DND-41 (cell line): ENCODE results near the gene ACO2.
A peak's percentile ranks its signal among the peaks of the same experiment; 100 is the strongest.

Experiments used
- ATAC-seq: fragments of 200-7000 bp; cut with Tn5 transposase; 3 replicates; pipeline ENCODE4 v1.9.1; 2021; ENCODE audit warnings: low read depth; ENCODE audit not compliant: insufficient read depth
- DNase-seq: peaks from one replicate; pipeline ENCODE4 v3.0.0-alpha.2; 2020
- H2AFZ ChIP-seq: 2 replicates; pipeline ENCODE4 v1.6.0; 2012; ENCODE audit warnings: low read depth, low read length
- H3K27ac ChIP-seq: 2 replicates; pipeline ENCODE4 v1.5.1; 2012; ENCODE audit warnings: low read length, inconsistent platforms
- H3K27me3 ChIP-seq: fragments of 200-600 bp; sonication (generic); 2 replicates; pipeline ENCODE4 v1.6.0; 2012; ENCODE audit warnings: low read length, mild to moderate bottlenecking, inconsistent platforms; ENCODE audit not compliant: insufficient read depth, poor library complexity
- H3K36me3 ChIP-seq: 2 replicates; pipeline ENCODE4 v1.5.1; 2012; ENCODE audit warnings: low read length, inconsistent platforms; ENCODE audit not compliant: insufficient read depth
- H3K4me1 ChIP-seq: 2 replicates; pipeline ENCODE4 v1.5.1; 2012; ENCODE audit warnings: mild to moderate bottlenecking, low read length; ENCODE audit not compliant: insufficient read depth
- H3K4me2 ChIP-seq: 2 replicates; pipeline ENCODE4 v1.6.0; 2012; ENCODE audit warnings: mild to moderate bottlenecking, moderate library complexity, low read length, inconsistent platforms; ENCODE audit not compliant: insufficient read depth
- H3K4me3 ChIP-seq, 2 experiments: fragments of 200-600 bp in 1 of 2; shearing (Covaris generic) in 1 of 2; 2 replicates each; pipeline ENCODE4 v1.5.1; 2012 to 2016; ENCODE audit warnings: inconsistent platforms in 2 of 2, low read length in 2 of 2, mild to moderate bottlenecking in 2 of 2, low read depth in 1 of 2, moderate library complexity in 1 of 2
- H3K79me2 ChIP-seq: 2 replicates; pipeline ENCODE4 v1.6.0; 2012; ENCODE audit warnings: low read length, inconsistent platforms; ENCODE audit not compliant: insufficient read depth
- H3K9ac ChIP-seq: 2 replicates; pipeline ENCODE4 v1.6.0; 2012; ENCODE audit warnings: low read depth, mild to moderate bottlenecking, inconsistent platforms, low read length, moderate library complexity
- H3K9me3 ChIP-seq: 2 replicates; pipeline ENCODE4 v1.5.1; 2012; ENCODE audit warnings: low read length, moderate library complexity, mild to moderate bottlenecking, inconsistent platforms; ENCODE audit not compliant: insufficient read depth, severe bottlenecking
- H4K20me1 ChIP-seq: 2 replicates; pipeline ENCODE4 v1.6.0; 2012; ENCODE audit warnings: low read length; ENCODE audit not compliant: insufficient read depth
- EZH2 ChIP-seq: IDR thresholded peaks from 3 replicates; pipeline ENCODE4 v1.6.1; 2012; ENCODE audit warnings: borderline replicate concordance, low read depth, mild to moderate bottlenecking, moderate library complexity, low read length, inconsistent platforms; ENCODE audit not compliant: severe bottlenecking
- TF ChIP-seq, protein P1 (sequence below): IDR thresholded peaks from 2 replicates; pipeline ENCODE4 v1.5.1; 2012; ENCODE audit warnings: borderline replicate concordance, low read length, moderate library complexity, mild to moderate bottlenecking; ENCODE audit not compliant: poor library complexity, severe bottlenecking; ENCODE audit errors: extremely low read depth

ACO2 gene

DNA sequence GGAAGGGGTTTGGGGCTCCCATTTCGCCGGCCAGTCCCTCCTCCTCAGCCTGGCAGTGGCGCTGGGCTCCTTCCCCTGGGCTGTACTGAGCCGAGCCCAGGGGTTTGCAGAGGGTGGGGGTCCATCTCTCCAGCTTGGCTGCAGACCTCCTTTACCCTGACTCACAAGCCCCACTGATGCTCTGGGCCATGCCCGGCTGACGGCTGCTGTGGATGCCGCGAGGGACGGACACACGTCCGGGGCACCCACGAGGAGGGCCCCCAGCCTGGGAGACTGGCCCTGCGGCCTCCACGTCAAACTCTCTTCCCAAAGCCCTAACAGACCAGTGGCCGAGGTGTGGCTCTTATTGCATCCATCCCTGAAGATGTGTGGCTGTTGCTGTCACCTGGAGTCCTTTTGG lies 106.6 kb downstream of the ACO2 start:
- no peaks in the 10 kb centered on the region for H3K79me2 ChIP-seq
- no peaks in the 10 kb centered on the region for H3K4me1 ChIP-seq
- no peak overlapping the region for H2AFZ ChIP-seq
- ATAC-seq (no peak), DNase-seq (no peak)
- no peak overlapping the region for H3K4me2 ChIP-seq
- 0 out of 2 replicates have a peak, but pooled peaks cover 6% of the 10 kb centered on the region for H4K20me1 ChIP-seq
- no peak overlapping the region for H3K9ac ChIP-seq
- no peak overlapping the region for H3K4me3 ChIP-seq
- H3K36me3 ChIP-seq: peaks cover 31% of the 10 kb centered on the region
- no peak overlapping the region for H3K27ac ChIP-seq
- TF ChIP-seq, protein P1, sequence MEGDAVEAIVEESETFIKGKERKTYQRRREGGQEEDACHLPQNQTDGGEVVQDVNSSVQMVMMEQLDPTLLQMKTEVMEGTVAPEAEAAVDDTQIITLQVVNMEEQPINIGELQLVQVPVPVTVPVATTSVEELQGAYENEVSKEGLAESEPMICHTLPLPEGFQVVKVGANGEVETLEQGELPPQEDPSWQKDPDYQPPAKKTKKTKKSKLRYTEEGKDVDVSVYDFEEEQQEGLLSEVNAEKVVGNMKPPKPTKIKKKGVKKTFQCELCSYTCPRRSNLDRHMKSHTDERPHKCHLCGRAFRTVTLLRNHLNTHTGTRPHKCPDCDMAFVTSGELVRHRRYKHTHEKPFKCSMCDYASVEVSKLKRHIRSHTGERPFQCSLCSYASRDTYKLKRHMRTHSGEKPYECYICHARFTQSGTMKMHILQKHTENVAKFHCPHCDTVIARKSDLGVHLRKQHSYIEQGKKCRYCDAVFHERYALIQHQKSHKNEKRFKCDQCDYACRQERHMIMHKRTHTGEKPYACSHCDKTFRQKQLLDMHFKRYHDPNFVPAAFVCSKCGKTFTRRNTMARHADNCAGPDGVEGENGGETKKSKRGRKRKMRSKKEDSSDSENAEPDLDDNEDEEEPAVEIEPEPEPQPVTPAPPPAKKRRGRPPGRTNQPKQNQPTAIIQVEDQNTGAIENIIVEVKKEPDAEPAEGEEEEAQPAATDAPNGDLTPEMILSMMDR: no peak
- no peak for TF ChIP-seq EZH2
- no peaks in the 10 kb centered on the region for H3K27me3 ChIP-seq
- H3K9me3 ChIP-seq: no peaks in the 10 kb centered on the region

DNA sequence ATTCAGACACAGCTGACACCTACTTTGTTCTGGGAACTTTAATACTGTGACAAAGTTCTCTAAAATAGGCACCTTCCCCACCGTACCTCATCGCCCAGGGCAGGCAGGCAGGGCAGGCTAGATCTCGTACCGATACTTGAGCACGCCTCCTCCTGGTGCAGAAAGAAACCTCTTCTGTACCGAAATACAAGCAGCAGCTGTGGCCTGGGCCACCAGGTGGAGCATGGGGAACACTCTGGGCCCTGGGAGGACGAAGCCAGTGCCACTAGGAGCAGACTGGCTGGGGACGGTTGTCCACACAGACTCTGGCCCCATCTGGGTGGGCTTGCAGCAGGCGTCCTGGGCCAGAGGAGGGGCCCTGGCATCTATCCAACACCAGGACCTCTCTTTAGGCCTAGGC lies 108.0 kb downstream of the ACO2 start:
- H3K4me3 ChIP-seq: no peak overlapping the region
- ATAC-seq: peak; percentile 85
- no peaks in the 10 kb centered on the region for H3K9me3 ChIP-seq
- no peak overlapping the region for H3K9ac ChIP-seq
- peak; percentile 46 for DNase-seq
- no peaks in the 10 kb centered on the region for H3K4me1 ChIP-seq
- no peak overlapping the region for H3K27ac ChIP-seq
- no peaks in the 10 kb centered on the region for H3K27me3 ChIP-seq
- H3K36me3 ChIP-seq: peaks cover 31% of the 10 kb centered on the region
- H3K4me2 ChIP-seq: no peak overlapping the region
- no peak for TF ChIP-seq EZH2
- TF ChIP-seq, protein P1: peak; percentile 73
- 0 out of 2 replicates have a peak, but pooled peaks cover 6% of the 10 kb centered on the region for H4K20me1 ChIP-seq
- no peak overlapping the region for H2AFZ ChIP-seq
- no peaks in the 10 kb centered on the region for H3K79me2 ChIP-seq

DNA sequence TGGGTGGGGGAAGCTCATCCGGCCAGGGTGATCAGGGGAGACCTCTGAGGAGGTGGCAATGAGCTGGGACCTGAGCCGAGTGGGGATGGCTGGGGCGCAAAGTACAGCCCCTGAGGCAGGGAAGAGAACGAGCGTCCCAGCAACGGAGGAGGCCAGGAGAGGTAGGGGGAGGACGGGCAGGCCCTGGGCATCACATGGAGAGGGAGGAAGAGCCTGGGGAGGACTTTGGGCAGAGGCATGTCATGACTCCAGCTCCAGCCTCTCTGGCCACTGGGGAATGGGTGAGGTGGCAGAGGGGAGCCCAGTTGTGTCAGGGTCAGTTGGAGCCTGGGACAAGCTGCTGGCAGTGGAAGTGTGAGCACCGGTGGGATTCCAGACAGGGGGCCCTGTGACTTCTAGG lies 109.2 kb downstream of the ACO2 start:
- 0 out of 2 replicates have a peak, but pooled peaks cover 6% of the 10 kb centered on the region for H4K20me1 ChIP-seq
- H3K27me3 ChIP-seq: no peaks in the 10 kb centered on the region
- H3K27ac ChIP-seq: no peak overlapping the region
- no peak for TF ChIP-seq EZH2
- TF ChIP-seq, protein P1: no peak
- H3K79me2 ChIP-seq: no peaks in the 10 kb centered on the region
- no peak overlapping the region for H3K9ac ChIP-seq
- H3K4me1 ChIP-seq: no peaks in the 10 kb centered on the region
- no peak for DNase-seq
- H3K4me3 ChIP-seq: no peak overlapping the region
- peaks cover 35% of the 10 kb centered on the region for H3K36me3 ChIP-seq
- no peak for ATAC-seq
- H3K4me2 ChIP-seq: no peak overlapping the region
- no peak overlapping the region for H2AFZ ChIP-seq
- no peaks in the 10 kb centered on the region for H3K9me3 ChIP-seq
